ENCODE measurements around the gene COL6A5.

DNA sequence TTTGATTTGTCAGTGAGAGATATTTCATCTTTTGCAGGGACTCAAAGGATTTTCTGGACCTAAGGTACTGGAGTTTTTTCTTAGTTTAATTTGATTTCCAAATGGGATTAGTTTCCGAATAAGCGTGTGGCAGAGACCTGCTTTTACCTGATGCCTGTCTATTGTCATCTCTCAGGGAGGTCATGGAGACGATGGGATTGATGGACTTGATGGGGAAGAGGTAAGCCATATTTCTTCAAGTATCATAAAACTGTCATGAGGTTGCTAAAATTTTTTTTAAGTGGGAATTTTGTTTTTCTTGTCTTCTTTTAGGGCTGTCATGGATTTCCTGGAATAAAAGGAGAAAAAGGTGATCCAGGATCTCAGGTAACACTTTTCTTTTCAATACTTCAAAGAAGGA, 60.5 kb downstream of the COL6A5 start:
- TF ChIP-seq POLR2A (IDR thresholded peaks at IDR 0.05) (no peak), EP300 (IDR thresholded peaks at IDR 0.05) (no peak)
- TF ChIP-seq, protein P1, sequence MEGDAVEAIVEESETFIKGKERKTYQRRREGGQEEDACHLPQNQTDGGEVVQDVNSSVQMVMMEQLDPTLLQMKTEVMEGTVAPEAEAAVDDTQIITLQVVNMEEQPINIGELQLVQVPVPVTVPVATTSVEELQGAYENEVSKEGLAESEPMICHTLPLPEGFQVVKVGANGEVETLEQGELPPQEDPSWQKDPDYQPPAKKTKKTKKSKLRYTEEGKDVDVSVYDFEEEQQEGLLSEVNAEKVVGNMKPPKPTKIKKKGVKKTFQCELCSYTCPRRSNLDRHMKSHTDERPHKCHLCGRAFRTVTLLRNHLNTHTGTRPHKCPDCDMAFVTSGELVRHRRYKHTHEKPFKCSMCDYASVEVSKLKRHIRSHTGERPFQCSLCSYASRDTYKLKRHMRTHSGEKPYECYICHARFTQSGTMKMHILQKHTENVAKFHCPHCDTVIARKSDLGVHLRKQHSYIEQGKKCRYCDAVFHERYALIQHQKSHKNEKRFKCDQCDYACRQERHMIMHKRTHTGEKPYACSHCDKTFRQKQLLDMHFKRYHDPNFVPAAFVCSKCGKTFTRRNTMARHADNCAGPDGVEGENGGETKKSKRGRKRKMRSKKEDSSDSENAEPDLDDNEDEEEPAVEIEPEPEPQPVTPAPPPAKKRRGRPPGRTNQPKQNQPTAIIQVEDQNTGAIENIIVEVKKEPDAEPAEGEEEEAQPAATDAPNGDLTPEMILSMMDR (IDR thresholded peaks at IDR 0.05) = no peak

Data from ovary (tissue), 3 donors.